Transverse colon (tissue), 3 donors: ENCODE results near the gene OR12D1.

Source experiments
- POLR2A ChIP-seq: fragments of 450-650 bp; IDR thresholded peaks from one replicate; pipeline ENCODE4 v1.6.1; 2016; ENCODE audit warnings: antibody characterized with exemption, mild to moderate bottlenecking, moderate library complexity
- POLR2AphosphoS5 ChIP-seq, 3 donors: sonication (generic); formaldehyde crosslinking; IDR thresholded peaks; one replicate each; pipeline ENCODE4 v1.6.1; 2016; ENCODE audit warnings: antibody characterized with exemption in 3 of 3

DNA sequence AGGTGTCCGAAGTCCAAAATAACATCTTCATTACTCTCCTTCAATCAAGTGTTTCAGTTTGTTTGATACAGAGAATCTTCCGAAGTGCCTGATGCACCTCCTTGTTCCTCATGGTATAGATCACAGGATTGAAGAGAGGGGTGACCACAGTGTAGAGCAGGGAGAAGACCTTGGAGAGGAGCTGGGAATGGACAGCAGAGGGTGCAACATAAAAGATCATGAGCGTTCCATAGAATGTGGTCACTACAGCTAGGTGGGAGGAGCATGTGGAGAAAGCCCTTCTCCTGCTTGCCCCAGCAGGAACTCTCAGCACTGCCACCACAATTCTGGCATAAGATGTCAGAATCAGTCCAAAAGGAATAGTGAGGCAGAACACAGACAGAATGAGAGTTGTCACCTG, 11.9 kb downstream of the OR12D1 start:
- no peak for TF ChIP-seq POLR2A
- no peak for TF ChIP-seq POLR2AphosphoS5 (IDR thresholded peaks at IDR 0.05)
